Activated naive CD8-positive, alpha-beta T cell treated with anti-CD3 and anti-CD28 coated beads, Interleukin-2, amount 50 U/mL, for 16 hours (primary cell): ENCODE measurements around the gene PEDS1.
A peak's percentile ranks its signal among the peaks of the same experiment; 100 is the strongest.
"Not testable (repeated sequence)": the region's sequence is repeated elsewhere in the genome, so short reads cannot be mapped to it uniquely, and the experiment has no call there.

Experiments used
- DNase-seq: peaks from one replicate; pipeline ENCODE4 v3.0.0-alpha.2; 2020; ENCODE audit warnings: low read depth, low spot score

Gene PEDS1

DNA sequence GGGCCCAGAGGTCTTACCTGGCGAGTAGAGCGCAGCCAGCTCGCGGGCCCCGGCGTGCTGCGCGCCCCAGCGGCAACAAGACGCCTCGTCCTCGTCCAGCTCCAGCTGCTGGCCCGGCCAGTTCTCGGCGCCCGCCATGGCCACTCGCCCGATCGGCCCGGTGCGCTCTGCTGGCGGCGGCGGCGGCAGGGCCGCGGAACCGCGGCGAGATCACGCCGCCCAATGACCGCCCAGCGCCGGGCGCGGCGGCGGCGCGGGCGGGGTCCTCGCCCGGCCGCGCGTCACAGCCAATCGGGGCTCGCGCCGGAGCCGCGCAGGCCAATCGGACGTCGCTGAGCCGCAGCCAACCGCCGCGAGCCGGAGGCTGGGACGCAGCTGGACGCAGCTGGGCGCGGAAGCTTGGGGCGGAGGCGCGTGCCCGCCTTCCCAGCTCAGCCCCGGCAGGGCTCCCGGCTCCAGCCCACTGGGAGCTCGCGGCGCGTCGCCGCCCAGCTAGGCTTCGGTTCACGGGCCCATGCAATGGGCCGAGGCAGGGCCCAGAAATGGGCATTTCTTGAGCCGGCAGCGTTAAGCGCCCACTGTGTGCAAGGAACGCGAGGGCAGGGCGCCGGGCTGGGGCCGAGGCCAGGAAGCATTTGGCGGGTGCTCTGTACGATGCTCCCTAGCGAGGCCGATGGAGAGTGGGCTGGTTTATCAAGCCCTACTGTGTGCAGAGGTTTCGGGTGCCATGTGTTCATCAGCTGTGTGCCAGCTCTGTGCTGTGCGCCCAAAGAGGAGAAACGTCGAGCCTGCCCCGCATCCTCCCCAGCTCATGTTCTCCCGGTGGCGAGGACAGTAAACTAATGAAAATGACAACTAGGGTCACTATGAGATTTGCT, at the start of gene PEDS1:
Gene PEDS1 (minus strand): TSS at position 224 of the 878 bp plus-strand sequence. CDS start 86 bp downstream, at position 138.
- peak; percentile 45 for DNase-seq

DNA sequence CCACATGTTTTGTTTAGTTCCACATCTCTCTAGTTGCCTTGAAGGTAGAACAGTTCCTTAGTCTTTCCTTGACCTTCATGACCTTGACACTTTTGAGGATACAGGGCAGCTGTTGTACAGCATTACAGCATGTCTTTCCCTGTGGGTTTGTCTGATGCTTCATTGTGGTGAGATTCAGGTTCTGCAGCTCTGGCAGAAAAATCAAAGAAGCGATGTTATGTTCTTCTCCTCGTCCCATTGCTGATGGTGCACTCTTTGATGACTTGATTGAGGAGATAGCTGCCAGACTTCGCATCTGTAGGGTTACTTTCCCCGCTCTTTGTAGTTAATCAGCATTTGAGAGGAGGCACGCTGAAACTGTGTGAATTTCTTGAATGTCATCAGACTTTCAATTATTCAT, 49.2 kb upstream of the PEDS1 start:
- DNase-seq: no peak

DNA sequence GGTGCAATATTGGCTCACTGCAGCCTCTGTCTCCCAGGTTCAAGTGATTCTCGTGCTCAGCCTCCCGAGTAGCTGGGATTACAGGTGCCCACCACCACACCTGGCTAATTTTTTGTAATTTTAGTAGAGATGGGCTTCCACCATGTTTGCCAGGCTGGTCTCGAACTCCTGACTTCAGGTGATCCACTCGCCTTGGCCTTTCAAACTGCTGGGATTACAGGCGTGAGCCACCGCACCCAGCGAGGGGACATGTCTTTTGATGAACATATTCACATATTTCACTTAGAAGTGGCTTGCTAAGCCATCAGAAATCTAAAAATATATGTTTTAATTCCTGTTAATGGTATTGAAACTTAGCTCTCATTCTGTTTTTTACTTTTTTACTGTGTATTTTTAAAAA, 48.2 kb upstream of the PEDS1 start:
- not testable (repeated sequence) for DNase-seq

DNA sequence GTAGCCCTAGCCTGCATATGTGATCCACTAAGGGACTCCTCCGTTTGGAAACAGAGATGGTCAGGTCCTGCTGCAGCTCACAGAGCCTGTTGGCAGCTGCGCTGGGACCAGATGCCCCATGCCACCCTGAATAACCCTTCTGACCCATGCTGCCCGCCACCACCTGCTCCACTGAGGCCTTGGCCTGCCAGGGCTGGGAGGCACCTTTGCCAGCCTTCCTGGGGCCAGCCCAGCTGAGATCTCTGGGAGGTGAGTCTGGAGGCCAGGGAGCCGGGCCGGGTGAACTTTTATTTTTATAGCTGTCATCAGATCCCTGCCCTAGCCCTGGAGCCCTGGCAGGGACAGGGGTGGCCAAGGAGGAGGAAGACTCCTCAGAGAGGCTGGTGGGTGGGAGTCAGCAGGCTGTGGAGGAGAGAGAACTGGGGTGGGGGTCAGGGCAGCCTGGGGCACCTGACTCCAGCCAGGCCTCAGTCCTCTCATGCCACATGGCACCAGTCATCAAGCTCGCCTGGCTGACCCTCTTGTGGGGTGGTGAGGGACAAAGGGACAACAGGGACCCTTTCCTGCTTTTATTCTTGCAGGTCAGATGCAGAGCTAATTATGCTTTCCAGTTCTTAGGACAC, 47.1 kb upstream of the PEDS1 start:
- DNase-seq: no peak

DNA sequence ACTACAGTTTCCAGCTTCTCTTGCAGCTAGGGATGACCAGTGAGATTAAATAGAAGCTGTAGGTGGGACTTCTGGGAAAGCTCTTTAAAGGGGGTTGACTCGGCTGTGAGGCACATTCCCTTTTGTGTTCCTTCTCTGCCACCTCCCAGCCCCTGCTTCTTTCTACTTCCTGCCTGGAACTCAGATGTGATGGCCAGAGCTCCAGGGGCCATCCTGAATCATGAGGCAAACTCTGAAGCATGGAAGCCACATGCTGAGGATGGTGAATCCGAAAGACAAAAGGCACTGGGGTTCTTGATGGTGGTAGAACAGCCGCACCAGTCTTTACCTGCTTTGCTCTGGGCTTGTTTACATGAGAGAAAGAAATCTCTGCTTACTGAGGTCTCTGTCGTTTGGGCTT, 46.2 kb upstream of the PEDS1 start:
- DNase-seq: no peak

DNA sequence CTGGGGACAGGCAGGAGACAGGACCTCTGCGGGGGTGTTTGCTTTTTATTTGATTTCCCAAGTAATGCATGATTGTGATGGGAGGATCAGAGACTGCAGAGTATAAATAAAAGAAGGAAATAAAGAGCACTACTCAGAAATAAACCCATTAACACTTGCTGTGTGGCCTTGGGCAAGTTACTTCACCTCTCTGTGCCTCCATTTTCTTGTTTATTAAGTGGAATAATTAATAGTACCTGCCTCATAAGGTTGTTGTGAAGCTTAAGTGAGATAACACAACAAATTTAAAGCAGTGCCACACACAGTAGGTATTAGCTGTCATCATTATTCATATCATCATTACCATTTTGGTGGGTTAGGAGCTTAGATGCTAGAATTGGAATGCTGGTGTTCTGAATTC, 45.2 kb upstream of the PEDS1 start:
- no peak for DNase-seq

DNA sequence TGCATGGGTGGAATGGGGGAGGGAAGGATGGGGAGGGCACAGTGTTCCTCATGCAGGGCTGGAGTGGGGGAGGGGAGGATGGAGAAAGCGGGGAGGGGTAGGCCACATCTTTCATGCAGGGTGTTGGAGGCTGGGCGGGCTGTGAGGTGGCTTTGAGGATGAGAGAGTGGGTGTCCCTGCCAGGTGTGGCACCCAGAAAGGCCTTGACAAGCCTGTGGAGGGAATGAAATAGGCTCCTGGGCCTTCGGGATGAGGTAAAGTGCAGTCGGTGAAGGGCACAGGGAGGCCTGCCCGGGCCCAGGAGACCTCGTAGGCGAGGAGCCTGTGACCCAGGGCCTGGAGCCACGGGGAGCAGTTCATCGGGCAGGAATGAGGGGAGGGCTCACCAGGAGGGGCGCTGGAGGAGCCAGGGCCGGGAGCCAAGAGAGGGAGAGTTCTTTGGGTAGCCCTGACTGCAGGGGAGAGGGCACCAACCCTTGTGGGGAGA, 44.7 kb upstream of the PEDS1 start:
- DNase-seq: no peak

DNA sequence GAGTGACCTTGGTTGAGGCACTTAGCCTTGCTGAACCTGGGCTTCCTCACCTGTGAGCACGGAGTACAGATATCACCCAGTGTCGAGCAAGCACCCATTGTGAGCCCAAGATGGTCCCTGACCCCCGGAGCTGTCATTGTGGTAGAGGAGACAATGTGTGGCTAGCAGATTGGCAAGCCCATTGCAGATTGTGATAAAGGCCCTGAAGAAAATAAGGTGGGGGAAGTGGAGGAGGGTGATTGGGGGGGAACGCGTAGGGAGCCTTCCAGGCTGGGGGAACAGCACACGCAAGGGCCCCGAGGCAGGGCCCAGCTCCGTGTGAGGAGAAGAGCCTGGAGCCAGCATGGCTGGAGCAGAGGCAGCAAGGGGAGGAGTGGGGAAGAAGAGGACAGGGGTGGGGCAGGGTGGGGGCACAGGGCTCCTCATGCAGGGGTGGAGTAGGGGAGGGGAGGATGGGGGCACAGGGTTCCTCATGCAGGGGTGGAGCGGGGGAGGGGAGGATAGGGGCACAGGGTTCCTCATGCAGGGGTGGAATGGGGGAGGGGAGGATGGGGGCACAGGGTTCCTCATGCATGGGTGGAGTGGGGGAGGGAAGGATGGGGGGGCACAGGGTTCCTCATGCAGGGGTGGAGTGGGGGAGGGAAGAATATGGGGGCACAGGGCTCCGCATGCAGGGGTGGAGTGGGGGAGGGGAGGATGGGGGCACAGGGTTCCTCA, 44.1 kb upstream of the PEDS1 start:
- no peak for DNase-seq

DNA sequence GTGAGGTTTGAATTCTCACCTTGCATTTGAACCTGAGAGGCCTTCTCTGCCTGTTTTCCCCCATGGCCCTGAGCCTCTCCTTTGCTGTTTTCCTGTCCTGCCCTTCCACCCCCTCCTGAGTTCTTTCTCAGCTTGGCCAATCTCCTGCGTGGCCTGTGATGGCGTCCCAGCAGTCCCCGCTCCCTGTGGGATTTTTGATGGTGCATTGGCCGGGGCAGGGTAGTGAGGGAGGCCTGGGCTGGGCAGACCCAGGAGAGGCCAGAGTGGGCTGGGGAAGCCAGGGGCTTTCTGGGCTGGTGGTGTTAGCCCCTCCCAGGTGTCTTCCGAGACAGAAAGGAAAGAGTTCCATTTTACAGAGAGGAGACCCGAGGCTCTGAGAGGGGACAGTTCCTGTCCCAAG, 43.4 kb upstream of the PEDS1 start:
- DNase-seq: no peak

DNA sequence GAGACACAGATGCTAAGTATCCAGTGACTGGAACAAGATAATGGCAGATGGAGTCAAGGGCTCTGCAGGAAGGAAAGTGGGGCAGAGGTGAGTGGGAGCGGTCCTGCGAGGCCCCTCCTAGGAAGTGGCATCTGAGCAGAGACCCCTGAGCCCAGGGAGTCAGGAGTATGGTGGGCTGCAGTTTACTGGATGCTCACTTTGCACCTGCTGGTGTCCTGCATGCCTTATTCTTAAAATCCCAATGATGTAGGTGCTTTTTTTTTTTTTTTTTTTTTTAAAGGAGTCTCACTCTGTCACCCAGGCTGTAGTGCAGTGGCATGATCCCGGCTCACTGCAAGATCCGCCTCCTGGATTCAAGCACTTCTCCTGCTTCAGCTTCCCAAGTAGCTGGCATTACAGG, 42.7 kb upstream of the PEDS1 start:
- DNase-seq: no peak

DNA sequence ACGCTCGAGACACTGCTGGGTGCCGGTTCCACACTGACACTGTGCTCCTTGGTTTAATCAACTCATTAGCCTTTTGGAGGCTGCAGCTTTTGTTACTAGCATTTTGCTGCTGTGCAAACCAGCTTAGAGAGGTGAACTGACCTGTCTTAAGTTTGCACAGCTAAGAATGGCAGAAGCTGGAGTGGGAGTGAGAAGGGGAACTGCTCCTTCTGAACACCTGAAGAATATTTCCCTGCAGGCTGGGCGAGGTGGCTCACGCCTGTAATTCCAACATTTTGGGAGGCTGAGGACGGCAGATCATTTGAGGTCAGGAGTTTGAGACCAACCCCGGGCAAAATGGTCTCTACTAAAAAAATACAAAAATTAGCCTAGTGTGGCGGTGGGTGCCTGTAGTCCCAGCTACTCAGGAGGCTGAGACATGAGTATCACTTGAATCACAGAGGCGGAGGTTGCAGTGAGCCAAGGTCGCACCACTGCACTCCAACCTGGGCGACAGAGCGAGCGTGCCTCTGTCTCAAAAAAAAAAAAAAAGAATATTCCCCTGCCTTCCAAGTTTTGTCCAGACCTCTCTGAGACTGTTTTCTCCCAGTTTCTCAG, 42.1 kb upstream of the PEDS1 start:
- DNase-seq: no peak

DNA sequence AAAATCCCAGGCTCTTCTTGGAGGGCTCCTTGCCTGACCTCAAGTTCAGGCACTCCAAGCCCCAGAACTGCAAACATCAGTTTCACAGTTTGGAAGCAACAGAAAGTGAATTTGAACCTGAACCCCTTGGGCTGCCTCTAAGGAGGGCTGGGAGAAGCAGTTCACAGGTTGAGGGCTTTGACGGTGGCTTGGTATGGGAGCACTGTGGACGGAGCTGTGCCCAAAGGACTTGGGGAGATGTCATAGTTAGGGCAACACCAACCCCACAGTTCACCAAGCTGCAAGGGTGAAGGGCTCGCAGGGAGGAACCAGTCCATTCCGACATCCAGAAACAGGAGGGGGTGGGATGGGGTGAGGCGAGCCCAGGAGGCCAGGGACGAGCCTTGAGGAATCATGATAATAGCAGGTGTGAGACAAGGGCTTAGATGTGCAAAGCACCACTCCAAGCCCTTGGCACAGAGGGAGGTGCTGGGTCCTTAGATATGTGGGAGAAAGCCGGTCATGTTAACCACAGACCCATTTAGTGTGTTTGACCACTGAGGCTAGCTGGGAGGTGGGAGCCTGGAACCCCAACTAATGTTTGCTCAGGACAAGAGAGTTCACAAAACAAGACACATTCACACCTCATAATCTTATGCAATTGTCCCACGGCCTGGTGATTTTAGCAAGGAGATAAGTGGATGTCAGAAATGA, 41.5 kb upstream of the PEDS1 start:
- no peak for DNase-seq

DNA sequence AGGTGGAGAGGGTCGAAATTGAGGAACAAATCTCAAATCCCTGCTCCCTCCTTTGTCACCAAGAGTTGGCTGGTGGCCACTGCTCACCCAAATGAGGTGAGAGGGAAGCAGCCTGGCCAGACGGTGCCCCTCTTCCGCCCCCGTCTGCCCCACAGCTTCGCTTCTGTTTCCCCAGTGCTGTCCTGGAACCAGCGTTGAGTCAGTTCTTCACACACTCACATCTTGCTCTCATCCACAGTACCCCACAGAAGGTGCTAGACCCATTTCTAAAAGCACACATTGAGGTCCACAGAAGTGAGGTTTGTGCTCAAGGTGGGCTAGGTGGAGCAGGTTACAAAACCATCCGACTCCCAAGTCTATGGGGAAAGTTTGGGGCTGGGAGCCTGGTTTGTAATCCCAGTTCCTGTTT, 40.9 kb upstream of the PEDS1 start:
- DNase-seq: no peak

DNA sequence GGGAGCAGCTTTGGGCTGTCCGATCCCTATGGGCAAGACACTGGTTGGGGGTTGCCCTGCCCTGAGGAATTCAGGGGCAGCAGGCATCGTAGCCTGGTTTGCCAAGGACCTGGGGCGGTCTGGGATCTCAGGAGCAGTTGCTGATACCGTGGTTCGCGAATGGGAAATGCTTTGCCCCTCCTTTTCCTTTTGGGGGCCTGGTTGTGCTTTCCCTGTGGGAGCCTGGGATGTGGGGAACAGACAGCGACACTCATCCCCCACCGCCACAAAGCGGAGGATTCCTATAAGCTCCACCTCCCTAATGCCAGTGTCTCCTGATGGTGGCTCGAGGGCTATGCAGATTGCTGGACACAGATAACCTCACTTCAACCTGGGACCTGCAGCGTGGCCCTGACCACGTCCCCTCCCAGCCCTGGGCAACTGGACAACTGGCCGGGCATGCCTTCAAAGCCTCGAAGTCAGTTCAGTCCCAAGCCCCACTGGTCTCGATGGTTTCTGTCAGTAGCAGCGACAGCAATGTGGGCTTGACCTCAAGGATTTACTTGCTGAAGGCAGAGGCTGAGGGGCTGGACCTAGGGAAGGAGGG, 40.4 kb upstream of the PEDS1 start:
- DNase-seq: no peak

DNA sequence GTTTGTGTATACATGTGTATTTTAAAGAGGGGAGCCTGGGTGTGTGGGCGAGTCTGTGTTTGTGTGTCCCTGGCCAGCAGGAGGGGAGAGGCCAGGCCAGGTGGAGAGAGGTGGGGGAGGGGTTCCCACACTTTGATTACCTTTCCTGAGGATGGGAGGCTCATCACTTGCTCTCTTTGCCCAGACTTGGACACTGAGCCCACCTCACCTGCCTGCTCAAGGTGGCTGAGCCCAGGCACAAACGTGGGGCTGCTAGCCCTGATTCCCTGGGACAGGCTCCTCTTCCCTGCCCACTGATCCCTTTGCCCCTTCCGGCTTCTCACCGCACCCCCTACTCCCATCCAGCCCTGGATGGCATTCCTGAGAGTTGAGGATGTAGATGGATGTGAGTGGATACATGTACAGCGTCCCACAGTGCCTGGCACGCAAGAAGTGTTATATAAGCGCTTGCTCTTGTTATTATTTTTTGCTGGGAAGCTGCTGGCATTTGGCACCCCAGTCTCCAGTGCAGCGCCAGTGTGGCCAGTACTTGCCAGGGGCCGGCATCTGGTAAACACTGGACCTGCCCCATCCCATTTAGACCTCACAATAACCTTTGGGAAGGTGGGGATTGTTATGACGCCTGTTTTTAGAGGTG, 39.8 kb upstream of the PEDS1 start:
- no peak for DNase-seq

DNA sequence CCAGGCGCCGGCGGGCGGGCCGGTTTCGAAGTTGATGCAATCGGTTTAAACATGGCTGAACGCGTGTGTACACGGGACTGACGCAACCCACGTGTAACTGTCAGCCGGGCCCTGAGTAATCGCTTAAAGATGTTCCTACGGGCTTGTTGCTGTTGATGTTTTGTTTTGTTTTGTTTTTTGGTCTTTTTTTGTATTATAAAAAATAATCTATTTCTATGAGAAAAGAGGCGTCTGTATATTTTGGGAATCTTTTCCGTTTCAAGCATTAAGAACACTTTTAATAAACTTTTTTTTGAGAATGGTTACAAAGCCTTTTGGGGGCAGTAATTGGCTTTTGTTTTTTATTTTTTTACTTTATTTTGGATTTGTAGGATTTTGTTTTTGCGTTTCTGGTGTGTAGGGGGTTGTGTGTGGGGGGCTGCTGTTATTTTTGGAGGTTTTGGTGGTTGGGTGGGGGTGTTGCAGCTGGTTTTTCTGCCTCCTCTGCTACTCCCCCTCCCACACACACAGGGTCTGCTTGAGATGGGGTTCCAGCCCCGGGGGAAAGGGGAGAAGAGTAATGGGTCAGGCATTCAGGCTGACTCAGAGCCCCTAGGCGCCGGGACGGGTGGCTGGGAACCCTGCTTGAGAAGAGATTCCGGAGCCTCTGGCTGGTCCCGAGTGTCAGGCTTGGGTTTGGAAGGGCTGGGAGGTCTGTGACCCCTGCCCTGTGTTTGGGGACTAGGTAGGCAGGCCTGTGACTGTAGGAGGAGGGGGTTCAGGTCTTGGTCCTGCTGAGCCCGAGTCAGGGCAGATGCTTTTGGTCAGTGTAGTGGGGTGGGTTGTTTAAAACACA, 39.1 kb upstream of the PEDS1 start:
- DNase-seq: peak; percentile 70

DNA sequence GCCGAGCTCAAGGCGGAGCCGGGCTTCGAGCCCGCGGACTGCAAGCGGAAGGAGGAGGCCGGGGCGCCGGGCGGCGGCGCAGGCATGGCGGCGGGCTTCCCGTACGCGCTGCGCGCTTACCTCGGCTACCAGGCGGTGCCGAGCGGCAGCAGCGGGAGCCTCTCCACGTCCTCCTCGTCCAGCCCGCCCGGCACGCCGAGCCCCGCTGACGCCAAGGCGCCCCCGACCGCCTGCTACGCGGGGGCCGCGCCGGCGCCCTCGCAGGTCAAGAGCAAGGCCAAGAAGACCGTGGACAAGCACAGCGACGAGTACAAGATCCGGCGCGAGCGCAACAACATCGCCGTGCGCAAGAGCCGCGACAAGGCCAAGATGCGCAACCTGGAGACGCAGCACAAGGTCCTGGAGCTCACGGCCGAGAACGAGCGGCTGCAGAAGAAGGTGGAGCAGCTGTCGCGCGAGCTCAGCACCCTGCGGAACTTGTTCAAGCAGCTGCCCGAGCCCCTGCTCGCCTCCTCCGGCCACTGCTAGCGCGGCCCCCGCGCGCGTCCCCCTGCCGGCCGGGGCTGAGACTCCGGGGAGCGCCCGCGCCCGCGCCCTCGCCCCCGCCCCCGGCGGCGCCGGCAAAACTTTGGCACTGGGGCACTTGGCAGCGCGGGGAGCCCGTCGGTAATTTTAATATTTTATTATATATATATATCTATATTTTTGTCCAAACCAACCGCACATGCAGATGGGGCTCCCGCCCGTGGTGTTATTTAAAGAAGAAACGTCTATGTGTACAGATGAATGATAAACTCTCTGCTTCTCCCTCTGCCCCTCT, 38.2 kb upstream of the PEDS1 start:
- DNase-seq: peak; percentile 30

DNA sequence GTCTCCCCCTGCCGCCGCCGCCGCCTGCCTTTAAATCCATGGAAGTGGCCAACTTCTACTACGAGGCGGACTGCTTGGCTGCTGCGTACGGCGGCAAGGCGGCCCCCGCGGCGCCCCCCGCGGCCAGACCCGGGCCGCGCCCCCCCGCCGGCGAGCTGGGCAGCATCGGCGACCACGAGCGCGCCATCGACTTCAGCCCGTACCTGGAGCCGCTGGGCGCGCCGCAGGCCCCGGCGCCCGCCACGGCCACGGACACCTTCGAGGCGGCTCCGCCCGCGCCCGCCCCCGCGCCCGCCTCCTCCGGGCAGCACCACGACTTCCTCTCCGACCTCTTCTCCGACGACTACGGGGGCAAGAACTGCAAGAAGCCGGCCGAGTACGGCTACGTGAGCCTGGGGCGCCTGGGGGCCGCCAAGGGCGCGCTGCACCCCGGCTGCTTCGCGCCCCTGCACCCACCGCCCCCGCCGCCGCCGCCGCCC, 37.6 kb upstream of the PEDS1 start:
- DNase-seq: no peak
